T-cell (primary cell): Measurements from ENCODE around the gene NCBP2L. TPM values are rescaled to one million over a fixed set of nuclear protein-coding genes. Genes with fewer than 3 reads are reported as not detected.

ENCODE experiments used
- ATAC-seq, 4 experiments: fragments of 200-7000 bp in 3 of 4; fragments of 150-1000 bp in 1 of 4; cut with Tn5 transposase; replicated peaks in 1 of 4; 1 replicate in 3 of 4; 2 replicates in 1 of 4; pipeline ENCODE4 v1.10.0; 2021; ENCODE audit warnings: moderate library complexity in 3 of 4, mild to moderate bottlenecking in 2 of 4, moderate number of reproducible peaks in 1 of 4
- CTCF ChIA-PET, 2 donors: fragments of 300-600 bp; sonication (Branson Sonifier 250); formaldehyde crosslinking; loops; one replicate each; lab custom pipeline; 2022; ENCODE audit warnings: antibody characterized with exemption in 2 of 2; lab: Charles Lee
- POLR2A ChIA-PET, 2 donors: fragments of 300-600 bp; sonication (Branson Sonifier 250); formaldehyde crosslinking; loops; one replicate each; lab custom pipeline; 2022; ENCODE audit warnings: antibody characterized with exemption in 2 of 2; lab: Charles Lee
- DNase-seq, 35 experiments: peaks; one replicate each; pipeline versions ENCODE4 v3.0.0 to v3.0.0-alpha.2; 2013 to 2023
- H3K27ac ChIP-seq: one replicate; pipeline ENCODE4 v1.5.1; 2013; ENCODE audit warnings: low read length
- H3K27me3 ChIP-seq, 2 experiments: replicated peaks in 1 of 2; 1 replicate in 1 of 2; 2 replicates in 1 of 2; pipeline versions ENCODE4 v1.6.1 to v1.7.0; 2013; ENCODE audit warnings: low read length in 1 of 2, mixed read lengths in 1 of 2; ENCODE audit not compliant: control insufficient read depth in 2 of 2, insufficient read depth in 2 of 2; ENCODE audit errors: extremely low read depth in 1 of 2
- H3K36me3 ChIP-seq, 2 donors: 1 replicate in 1 of 2; 2 replicates in 1 of 2; pipeline versions ENCODE4 v1.6.1 to v1.7.0; 2013; ENCODE audit warnings: low read length in 1 of 2; ENCODE audit not compliant: control insufficient read depth in 2 of 2, insufficient read depth in 1 of 2; ENCODE audit errors: extremely low read depth in 1 of 2
- H3K4me1 ChIP-seq, 2 experiments: 1 replicate in 1 of 2; 2 replicates in 1 of 2; pipeline versions ENCODE4 v1.6.1 to v1.7.0; 2013; ENCODE audit warnings: low read length in 2 of 2, mixed read lengths in 1 of 2; ENCODE audit not compliant: insufficient read depth in 2 of 2, control insufficient read depth in 1 of 2; ENCODE audit errors: extremely low read depth in 1 of 2
- H3K4me3 ChIP-seq, 2 donors: 1 replicate in 1 of 2; 2 replicates in 1 of 2; pipeline versions ENCODE4 v1.5.1 to v1.7.0; 2013; ENCODE audit warnings: mild to moderate bottlenecking in 2 of 2, low read length in 1 of 2, moderate library complexity in 1 of 2; ENCODE audit not compliant: control insufficient read depth in 1 of 2; ENCODE audit errors: extremely low read depth in 1 of 2
- H3K9me3 ChIP-seq: 2 replicates; pipeline ENCODE4 v1.7.0; 2013
- H3K27ac Mint-ChIP-seq, 2 donors: one replicate each; pipeline ENCODE4 v1.8.0; 2020 to 2021; ENCODE audit warnings: mild to moderate bottlenecking in 2 of 2, mixed read lengths in 2 of 2
- H3K27me3 Mint-ChIP-seq, 2 donors: one replicate each; pipeline ENCODE4 v1.8.0; 2021 to 2022; ENCODE audit warnings: mixed read lengths in 2 of 2
- H3K36me3 Mint-ChIP-seq: one replicate; pipeline ENCODE4 v1.8.0; 2021; ENCODE audit warnings: mixed read lengths
- H3K4me1 Mint-ChIP-seq, 3 donors: one replicate each; pipeline ENCODE4 v1.8.0; 2020 to 2022; ENCODE audit warnings: mixed read lengths in 3 of 3, mild to moderate bottlenecking in 1 of 3
- H3K4me3 Mint-ChIP-seq, 3 donors: one replicate each; pipeline ENCODE4 v1.8.0; 2020 to 2022; ENCODE audit warnings: mild to moderate bottlenecking in 3 of 3, mixed read lengths in 3 of 3, moderate library complexity in 3 of 3
- H3K9me3 Mint-ChIP-seq, 3 donors: one replicate each; pipeline ENCODE4 v1.8.0; 2020 to 2022; ENCODE audit warnings: mixed read lengths in 3 of 3
- WGBS: methylation state at CpG from one replicate; pipeline ENCODE4 v1.1.5; 2013; ENCODE audit warnings: missing lambda C conversion rate; ENCODE audit not compliant: insufficient coverage; 5-methylcytosine and 5-hydroxymethylcytosine counted together
- total RNA-seq, 35 experiments: library from RNA in 6 of 35; stranded (reverse) in 6 of 35; fragments of 120-200 nt in 1 of 35; gene quantifications; one replicate each; pipeline versions ENCODE4 v1.2.1 to v1.2.4 and lab custom pipeline; 2013 to 2026

The NCBP2L gene
- total RNA-seq = not detected
- total RNA-seq (2013) = not detected
- 0 to 0.10 (median 0) reads per million in 29 experiments for total RNA-seq (lab: John Stamatoyannopoulos, UW)

DNA sequence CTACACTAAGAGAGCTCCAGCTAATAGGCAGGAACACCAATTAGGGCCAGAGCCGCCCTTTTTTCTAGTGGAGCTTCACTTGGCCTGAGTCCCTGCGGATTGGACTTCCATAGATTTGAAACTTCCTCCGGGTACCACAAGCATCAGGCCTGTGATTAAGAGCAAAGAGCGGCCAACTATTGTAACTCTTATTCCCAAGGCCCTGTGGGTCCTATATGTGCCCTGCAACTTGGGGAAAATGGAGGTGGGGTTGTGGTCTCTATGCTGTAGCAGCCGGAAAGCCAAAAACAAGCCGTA lies at the start of gene NCBP2L:
NCBP2L (plus strand) TSS at position 198 of the 297 bp plus-strand sequence. CDS start 16,488 bp downstream, outside the sequence.
- H3K27me3 Mint-ChIP-seq = peaks cover 0 to 15% of the 10 kb centered on the region in 2 donors
- no CpG with 5 or more reads among the region's 6 CpGs for WGBS
- H3K9me3 Mint-ChIP-seq = no peaks in the 10 kb centered on the region
- DNase-seq = no peak
- Histone ChIP-seq H3K27ac (peak within 1 kb of the TSS; percentile 47), H3K36me3 (no peaks in the 10 kb centered on the region), H3K27me3 (peaks cover 2 to 7% of the 10 kb centered on the region in 2 experiments), H3K9me3 (no peaks in the 10 kb centered on the region), H3K4me3 (peak within 1 kb of the TSS; percentile 69 to 73), H3K4me1 (peaks cover 2 to 22% of the 10 kb centered on the region in 2 experiments)
- peaks cover 14 to 19% (median 16%) of the 10 kb centered on the region in 3 donors for H3K4me1 Mint-ChIP-seq
- H3K4me3 Mint-ChIP-seq = peak within 1 kb of the TSS; percentile 84 to 90 (median 87)
- no peaks in the 10 kb centered on the region for H3K36me3 Mint-ChIP-seq
- H3K27ac Mint-ChIP-seq = peak within 1 kb of the TSS; percentile 80 to 85
- ChIA-PET POLR2A (interaction anchor here in 1 of 2 donors (0.7 to 3.3 kb wide), 3 partner anchors 48 to 104 kb away, joined by 3 to 25 read pairs (median 21); partner anchors contain the start of gene MID2), CTCF (interaction anchor here (0.6 to 4.5 kb wide), 28 partner anchors 32 to 903 kb away, joined by 3 to 48 read pairs (median 4); partner anchors contain the start of genes MID2 (in 1 of the 2) and PRPS1 (in 1 of the 2))
- no peak for ATAC-seq

DNA sequence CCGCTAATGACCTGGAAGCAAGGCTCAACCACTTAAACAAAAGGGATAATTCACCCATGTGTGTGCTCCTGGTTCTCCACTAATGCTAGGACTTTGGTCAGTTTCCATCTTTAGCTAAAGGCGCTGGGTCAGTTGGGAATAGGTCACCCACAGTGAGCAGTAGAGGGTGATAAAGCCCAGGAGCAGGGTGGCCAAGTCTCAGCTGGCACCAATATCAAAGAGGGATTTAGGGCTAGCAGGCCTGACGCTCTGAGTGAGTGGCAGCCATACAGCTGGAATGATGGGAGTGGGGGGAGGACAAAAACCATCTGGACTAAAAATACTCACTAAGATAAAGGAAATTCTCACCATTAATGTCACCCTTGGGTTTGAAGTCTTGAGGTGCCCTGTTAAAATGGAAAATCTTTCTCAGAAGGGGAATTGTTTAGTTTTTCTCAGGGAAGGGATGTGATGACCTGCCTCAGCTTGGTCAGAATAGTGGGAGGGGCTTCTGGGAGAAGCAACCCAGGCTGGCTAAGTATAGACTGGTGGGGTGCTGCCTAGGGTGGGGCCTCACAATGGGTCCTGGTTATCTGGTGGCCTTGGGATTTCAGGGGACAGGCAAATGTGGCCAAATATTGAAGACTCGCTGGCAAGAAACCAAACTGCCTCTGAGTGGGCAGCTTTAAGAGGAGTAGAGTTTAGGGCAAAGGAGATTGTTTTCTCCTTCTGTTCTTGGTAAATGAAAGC lies 49.0 kb upstream of the NCBP2L start:
- no peak overlapping the region for H3K4me3 Mint-ChIP-seq
- H3K27ac Mint-ChIP-seq = no peak overlapping the region
- Histone ChIP-seq H3K9me3 (no peaks in the 10 kb centered on the region), H3K4me3 (no peak overlapping the region), H3K36me3 (no peaks in the 10 kb centered on the region), H3K27ac (no peak overlapping the region), H3K27me3 (no peaks in the 10 kb centered on the region), H3K4me1 (no peaks in the 10 kb centered on the region)
- no peaks in the 10 kb centered on the region for H3K9me3 Mint-ChIP-seq
- WGBS = no CpG with 5 or more reads among the region's 4 CpGs
- no peaks in the 10 kb centered on the region for H3K36me3 Mint-ChIP-seq
- ChIA-PET CTCF (interaction anchor here in 1 of 2 donors (0.6 to 1.1 kb wide), 2 partner anchors 10 to 75 kb away, joined by 3 to 10 read pairs; no protein-coding TSS in a partner anchor), POLR2A (interaction anchor here in 1 of 2 donors (0.5 kb wide), 1 partner anchor 110 kb away, joined by 17 read pairs; no protein-coding TSS in a partner anchor)
- H3K4me1 Mint-ChIP-seq = peaks cover 0 to 10% (median 4%) of the 10 kb centered on the region in 3 donors
- DNase-seq (no peak), ATAC-seq (no peak)
- peaks cover 0 to 7% of the 10 kb centered on the region in 2 donors for H3K27me3 Mint-ChIP-seq

DNA sequence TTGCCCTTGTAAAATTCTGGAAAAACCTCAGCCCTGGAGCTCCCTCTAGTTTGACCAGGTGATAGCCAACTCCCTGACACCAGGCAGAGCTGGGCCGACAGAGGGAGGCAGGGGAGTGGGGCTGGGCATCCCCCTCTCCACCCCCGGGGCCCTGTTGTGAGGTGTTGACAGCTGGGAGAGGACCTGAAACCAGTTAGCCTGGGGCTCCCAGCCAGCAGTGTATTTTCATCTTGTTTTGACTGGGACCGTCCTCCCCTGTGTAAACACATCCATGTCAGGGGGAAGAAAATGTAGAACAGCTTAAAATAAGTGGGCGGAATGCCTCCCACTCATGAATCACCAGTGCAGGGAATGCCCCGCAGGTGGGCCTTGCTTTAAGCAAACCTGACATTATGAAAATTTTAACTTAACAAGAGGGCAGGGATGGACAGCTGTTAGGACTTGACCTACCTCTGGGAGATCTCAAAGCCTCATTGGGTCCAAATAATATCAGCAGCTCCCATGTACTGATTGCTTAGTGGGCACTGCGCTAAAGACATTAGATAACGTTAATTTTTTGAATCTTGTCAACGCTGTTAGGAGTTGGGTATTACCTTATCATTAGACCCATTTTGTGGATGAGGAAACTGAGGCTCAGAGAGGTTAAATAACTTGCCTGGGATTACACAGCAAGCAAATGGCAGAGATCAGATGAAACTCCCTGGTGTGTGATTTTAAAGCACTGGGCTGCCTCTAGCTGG lies 47.8 kb upstream of the NCBP2L start:
- Histone ChIP-seq H3K36me3 (no peaks in the 10 kb centered on the region), H3K27me3 (no peaks in the 10 kb centered on the region), H3K4me3 (no peak overlapping the region), H3K9me3 (no peaks in the 10 kb centered on the region), H3K4me1 (no peaks in the 10 kb centered on the region), H3K27ac (no peak overlapping the region)
- Mint-ChIP-seq H3K9me3 (no peaks in the 10 kb centered on the region), H3K27ac (no peak overlapping the region), H3K4me3 (no peak overlapping the region), H3K36me3 (no peaks in the 10 kb centered on the region), H3K4me1 (peaks cover 0 to 6% (median 6%) of the 10 kb centered on the region in 3 donors), H3K27me3 (peaks cover 0 to 6% of the 10 kb centered on the region in 2 donors)
- ATAC-seq (no peak), DNase-seq (no peak)
- CTCF ChIA-PET = no interaction called here
- no CpG with 5 or more reads among the region's 8 CpGs for WGBS
- POLR2A ChIA-PET = interaction anchor here (0.5 to 0.6 kb wide), 4 partner anchors 19 to 161 kb away, joined by 3 to 17 read pairs (median 4); no protein-coding TSS in a partner anchor

DNA sequence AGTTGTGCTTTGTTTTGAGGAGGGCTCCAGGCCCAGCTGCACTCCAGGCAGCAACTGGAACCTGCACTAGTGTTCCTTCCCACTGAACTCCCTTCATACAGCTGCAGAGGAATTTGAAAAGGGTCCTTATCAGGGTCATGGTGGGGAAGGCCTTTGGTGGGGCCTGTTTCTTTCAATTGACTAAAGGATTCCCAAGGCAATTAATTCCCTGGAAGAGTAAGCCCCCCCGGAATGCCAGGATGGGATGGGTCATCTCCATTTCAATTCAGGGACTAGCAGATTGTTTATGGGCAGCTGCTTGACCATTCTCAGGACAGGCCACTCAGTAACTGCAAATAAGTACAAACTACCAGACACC lies 47.3 kb upstream of the NCBP2L start:
- peaks cover 0 to 6% (median 6%) of the 10 kb centered on the region in 3 donors for H3K4me1 Mint-ChIP-seq
- H3K9me3 Mint-ChIP-seq = no peaks in the 10 kb centered on the region
- no peak overlapping the region for H3K4me3 Mint-ChIP-seq
- Histone ChIP-seq H3K9me3 (no peaks in the 10 kb centered on the region), H3K27me3 (no peaks in the 10 kb centered on the region), H3K36me3 (no peaks in the 10 kb centered on the region), H3K4me1 (no peaks in the 10 kb centered on the region), H3K27ac (no peak overlapping the region), H3K4me3 (no peak overlapping the region)
- H3K36me3 Mint-ChIP-seq = no peaks in the 10 kb centered on the region
- POLR2A ChIA-PET = interaction anchor here in 1 of 2 donors (0.7 kb wide), 1 partner anchor 11 kb away, joined by 3 read pairs; no protein-coding TSS in a partner anchor
- ATAC-seq (no peak), DNase-seq (no peak)
- CTCF ChIA-PET = no interaction called here
- WGBS = no CpG with 5 or more reads among the region's 1 CpG
- H3K27ac Mint-ChIP-seq = no peak overlapping the region
- peaks cover 0 to 6% of the 10 kb centered on the region in 2 donors for H3K27me3 Mint-ChIP-seq

DNA sequence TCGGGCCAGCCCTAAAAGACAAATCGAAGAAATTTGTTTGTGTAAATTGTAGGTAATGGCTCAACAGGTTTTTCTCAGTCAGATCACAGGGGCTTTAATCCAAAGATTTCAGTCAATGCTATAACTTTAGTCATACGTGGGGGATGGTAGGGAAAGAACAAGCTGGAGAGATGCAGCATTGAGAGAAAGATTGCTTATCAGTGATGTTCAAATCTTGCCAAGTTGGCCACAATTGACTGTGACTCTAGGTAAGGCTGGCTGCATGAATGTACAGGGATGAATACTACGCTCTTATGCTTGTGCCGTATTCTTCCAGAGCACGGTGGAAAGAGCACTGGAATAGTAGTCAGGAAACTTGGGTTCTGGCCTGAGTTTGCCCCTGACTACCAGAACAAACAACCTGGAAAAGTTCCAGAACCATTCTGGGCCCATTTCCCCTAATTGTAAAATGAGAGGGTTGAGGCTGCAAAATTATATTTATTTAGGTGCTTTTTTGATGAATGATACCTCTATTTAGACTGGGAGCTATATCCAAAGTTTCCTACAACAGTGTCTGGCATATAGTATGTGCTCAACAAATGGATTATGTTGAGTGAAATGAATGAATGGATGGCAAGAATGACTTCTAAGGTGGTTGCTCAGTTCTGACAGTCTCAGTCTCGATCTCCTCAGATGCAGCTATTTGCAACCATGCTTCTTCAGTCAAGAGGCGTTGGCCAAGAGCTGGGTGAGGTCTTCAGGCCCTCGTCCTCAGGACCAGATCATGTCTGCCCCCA lies 46.4 kb upstream of the NCBP2L start:
- Mint-ChIP-seq H3K4me3 (no peak overlapping the region), H3K27ac (no peak overlapping the region), H3K36me3 (no peaks in the 10 kb centered on the region), H3K9me3 (no peaks in the 10 kb centered on the region), H3K27me3 (peaks cover 0 to 7% of the 10 kb centered on the region in 2 donors), H3K4me1 (peaks cover 2 to 6% (median 6%) of the 10 kb centered on the region in 3 donors)
- ATAC-seq = no peak
- H3K27me3 ChIP-seq = no peaks in the 10 kb centered on the region
- H3K4me1 ChIP-seq = no peaks in the 10 kb centered on the region
- H3K4me3 ChIP-seq = no peak overlapping the region
- WGBS = no CpG with 5 or more reads among the region's 9 CpGs
- no peak overlapping the region for H3K27ac ChIP-seq
- no peaks in the 10 kb centered on the region for H3K9me3 ChIP-seq
- ChIA-PET POLR2A (interaction anchor here in 1 of 2 donors (0.6 to 0.7 kb wide), 2 partner anchors 12 to 102 kb away, joined by 3 read pairs; no protein-coding TSS in a partner anchor), CTCF (interaction anchor here in 1 of 2 donors (1.1 kb wide), 1 partner anchor 59 kb away, joined by 5 read pairs; no protein-coding TSS in a partner anchor)
- no peaks in the 10 kb centered on the region for H3K36me3 ChIP-seq
- DNase-seq = no peak
